BJ (cell line): Measurements from ENCODE around the gene ZEB1. TPM values are rescaled to one million over a fixed set of nuclear protein-coding genes. Genes with fewer than 3 reads are reported as not detected.
A peak's percentile ranks its signal among the peaks of the same experiment; 100 is the strongest.
"Not testable (repeated sequence)": the region's sequence is repeated elsewhere in the genome, so short reads cannot be mapped to it uniquely, and the experiment has no call there.

Source experiments
- CTCF ChIA-PET: fragments of 350-600 bp; formaldehyde crosslinking; extraction: SDS; loops from one replicate; lab custom pipeline; 2021; ENCODE audit warnings: antibody characterized with exemption, inconsistent platforms; lab: Yijun Ruan, JAX
- POLR2A ChIA-PET: fragments of 300-600 bp; sonication (Branson Sonifier 250); formaldehyde crosslinking; extraction: SDS; loops from one replicate; lab custom pipeline; 2021; ENCODE audit warnings: antibody characterized with exemption; lab: Charles Lee
- DNase-seq: peaks from one replicate; pipeline ENCODE4 v3.0.0-alpha.2; 2011; ENCODE audit warnings: low read depth
- H3K27me3 ChIP-seq: 2 replicates; pipeline ENCODE4 v1.6.0; 2011; ENCODE audit warnings: low read length; ENCODE audit not compliant: control insufficient read depth, insufficient read depth
- H3K36me3 ChIP-seq: 2 replicates; pipeline ENCODE4 v1.5.1; 2011; ENCODE audit warnings: low read length; ENCODE audit not compliant: control insufficient read depth, insufficient read depth
- H3K4me3 ChIP-seq: 2 replicates; pipeline ENCODE4 v1.5.1; 2011; ENCODE audit warnings: low read depth, mild to moderate bottlenecking, control low read depth, low read length
- CTCF ChIP-seq: IDR thresholded peaks from 2 replicates; pipeline ENCODE4 v1.5.1; 2011; ENCODE audit warnings: low read depth, mild to moderate bottlenecking, control low read depth, inconsistent platforms, low read length, moderate library complexity; ENCODE audit not compliant: insufficient read depth
- polyA plus RNA-seq: library from polyadenylated mRNA; depleted of rRNA; stranded (reverse); fragments of >200 nt; gene quantifications from 2 replicates; pipeline ENCODE4 v1.2.3, GENCODE V29; 2011

The ZEB1 gene
- polyA plus RNA-seq, 1 experiment: 22.3 TPM

GRCh38 chr10:31554556-31554955, 235.5 kb downstream of the ZEB1 start:
- TF ChIP-seq CTCF: no peak
- ChIA-PET POLR2A (no interaction called here), CTCF (no interaction called here)
- DNase-seq: peak; percentile 7
- Histone ChIP-seq H3K36me3 (no peaks in the 10 kb centered on the region), H3K27me3 (0 out of 2 replicates have a peak, but pooled peaks cover 1% of the 10 kb centered on the region), H3K4me3 (no peak overlapping the region)

GRCh38 chr10:31557854-31558253, 238.8 kb downstream of the ZEB1 start:
- no peaks in the 10 kb centered on the region for H3K36me3 ChIP-seq
- H3K4me3 ChIP-seq: no peak overlapping the region
- ChIA-PET POLR2A (no interaction called here), CTCF (interaction anchor here (0.6 kb wide), 1 partner anchor 827 kb away, joined by 4 read pairs; no protein-coding TSS in a partner anchor)
- H3K27me3 ChIP-seq: 0 out of 2 replicates have a peak, but pooled peaks cover 1% of the 10 kb centered on the region
- TF ChIP-seq CTCF: no peak
- DNase-seq: no peak

- H3K27me3 ChIP-seq, CTCF ChIA-PET, H3K4me3 ChIP-seq, H3K36me3 ChIP-seq, POLR2A ChIA-PET, DNase-seq: not testable (repeated sequence)
These were observed 249.3 kb downstream of the ZEB1 start for GRCh38 chr10:31568252-31568861.

- TF ChIP-seq CTCF: no peak
- DNase-seq: no peak
- Histone ChIP-seq H3K4me3 (no peak overlapping the region), H3K27me3 (no peaks in the 10 kb centered on the region; the same call in 1 of the 2 replicates), H3K36me3 (no peaks in the 10 kb centered on the region)
- ChIA-PET POLR2A (no interaction called here), CTCF (no interaction called here)
These were observed 255.6 kb downstream of the ZEB1 start for GRCh38 chr10:31574577-31574976.

- no peak for TF ChIP-seq CTCF
- no peak overlapping the region for H3K4me3 ChIP-seq
- no peak for DNase-seq
- ChIA-PET CTCF (interaction anchor here (1.5 kb wide), 1 partner anchor 70 kb away, joined by 4 read pairs; no protein-coding TSS in a partner anchor), POLR2A (no interaction called here)
- no peaks in the 10 kb centered on the region for H3K36me3 ChIP-seq
- no peaks in the 10 kb centered on the region; the same call in 1 of the 2 replicates for H3K27me3 ChIP-seq
These were observed 259.3 kb downstream of the ZEB1 start for GRCh38 chr10:31578181-31578852.
